ENCODE results near the gene EXD3. TPM values are rescaled to one million over a fixed set of nuclear protein-coding genes. Genes with fewer than 3 reads are reported as not detected.

The EXD3 gene
- polyA plus RNA-seq, 1 of the 3 experiments (the other 2 are of a cell fraction): 11.5 TPM

GRCh38 chr9:137390553-137391410 is 32.2 kb downstream of the EXD3 start:
- H3K9ac ChIP-seq: no peak overlapping the region
- WGBS (ENCODE audit: low lambda C conversion rate): 88% methylated on average over 24 of the region's 42 CpGs
- TF ChIP-seq REST (IDR thresholded peaks at IDR 0.05; ENCODE audit: low read depth, low read length) (no peak), MAX (IDR thresholded peaks at IDR 0.05; ENCODE audit: low read depth) (no peak), CHD2 (IDR thresholded peaks at IDR 0.05; ENCODE audit: low read length, partially characterized antibody) (no peak), IRF3 (IDR thresholded peaks at IDR 0.05; ENCODE audit: low read depth, low read length) (no peak), JUND (IDR thresholded peaks at IDR 0.05) (no peak), GATA2 (CRISPR knock-in tag; IDR thresholded peaks at IDR 0.05) (no peak), FOXJ3 (CRISPR knock-in tag; IDR thresholded peaks at IDR 0.05) (no peak), EP300 (IDR thresholded peaks at IDR 0.05; ENCODE audit: borderline replicate concordance in 1 of 2, low read depth in 1 of 2, low read length in 1 of 2) (no peak), SIN3A (IDR thresholded peaks at IDR 0.05; ENCODE audit: borderline replicate concordance, low read depth, low read length) (no peak), GABPA (IDR thresholded peaks at IDR 0.05; ENCODE audit: low read depth) (no peak), MXI1 (IDR thresholded peaks at IDR 0.05; ENCODE audit: low read depth, low read length) (no peak), NFIC (IDR thresholded peaks at IDR 0.05; ENCODE audit: borderline replicate concordance) (no peak), PBX3 (IDR thresholded peaks at IDR 0.05) (no peak), RAD21 (IDR thresholded peaks at IDR 0.05; ENCODE audit: low read length) (no peak), NRF1 (IDR thresholded peaks at IDR 0.05; ENCODE audit: low read depth, low read length) (no peak), TCF12 (IDR thresholded peaks at IDR 0.05) (no peak)
- TF ChIP-seq, protein P1, sequence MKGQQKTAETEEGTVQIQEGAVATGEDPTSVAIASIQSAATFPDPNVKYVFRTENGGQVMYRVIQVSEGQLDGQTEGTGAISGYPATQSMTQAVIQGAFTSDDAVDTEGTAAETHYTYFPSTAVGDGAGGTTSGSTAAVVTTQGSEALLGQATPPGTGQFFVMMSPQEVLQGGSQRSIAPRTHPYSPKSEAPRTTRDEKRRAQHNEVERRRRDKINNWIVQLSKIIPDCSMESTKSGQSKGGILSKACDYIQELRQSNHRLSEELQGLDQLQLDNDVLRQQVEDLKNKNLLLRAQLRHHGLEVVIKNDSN (IDR thresholded peaks at IDR 0.05; ENCODE audit: borderline replicate concordance, low read depth): no peak
- TF ChIP-seq, protein P2, sequence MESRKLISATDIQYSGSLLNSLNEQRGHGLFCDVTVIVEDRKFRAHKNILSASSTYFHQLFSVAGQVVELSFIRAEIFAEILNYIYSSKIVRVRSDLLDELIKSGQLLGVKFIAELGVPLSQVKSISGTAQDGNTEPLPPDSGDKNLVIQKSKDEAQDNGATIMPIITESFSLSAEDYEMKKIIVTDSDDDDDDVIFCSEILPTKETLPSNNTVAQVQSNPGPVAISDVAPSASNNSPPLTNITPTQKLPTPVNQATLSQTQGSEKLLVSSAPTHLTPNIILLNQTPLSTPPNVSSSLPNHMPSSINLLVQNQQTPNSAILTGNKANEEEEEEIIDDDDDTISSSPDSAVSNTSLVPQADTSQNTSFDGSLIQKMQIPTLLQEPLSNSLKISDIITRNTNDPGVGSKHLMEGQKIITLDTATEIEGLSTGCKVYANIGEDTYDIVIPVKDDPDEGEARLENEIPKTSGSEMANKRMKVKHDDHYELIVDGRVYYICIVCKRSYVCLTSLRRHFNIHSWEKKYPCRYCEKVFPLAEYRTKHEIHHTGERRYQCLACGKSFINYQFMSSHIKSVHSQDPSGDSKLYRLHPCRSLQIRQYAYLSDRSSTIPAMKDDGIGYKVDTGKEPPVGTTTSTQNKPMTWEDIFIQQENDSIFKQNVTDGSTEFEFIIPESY (IDR thresholded peaks at IDR 0.05; ENCODE audit: borderline replicate concordance, low read depth): no peak
- DNase-seq: no peak
- no peaks in the 10 kb centered on the region for H3K9me3 ChIP-seq
- CTCF ChIA-PET: no interaction called here
- H3K27me3 ChIP-seq (ENCODE audit: insufficient read depth): no peaks in the 10 kb centered on the region
- no peaks in the 10 kb centered on the region for H3K79me2 ChIP-seq (ENCODE audit: insufficient read depth)
- no peak overlapping the region for H2AFZ ChIP-seq (ENCODE audit: low read depth)
- no peaks in the 10 kb centered on the region for H3F3A ChIP-seq (replicated peaks; ENCODE audit: insufficient read depth)
- no peaks in the 10 kb centered on the region for H3K36me3 ChIP-seq (replicated peaks in 1 of 2; ENCODE audit: control insufficient read depth in 1 of 2, insufficient read depth in 2 of 2, low read length in 1 of 2)
- H4K20me1 ChIP-seq (ENCODE audit: insufficient read depth): no peaks in the 10 kb centered on the region
- H3K27ac ChIP-seq (ENCODE audit: low read depth in 2 of 2, low read length in 1 of 2): no peak overlapping the region
- H3K4me3 ChIP-seq (ENCODE audit: low read depth in 2 of 2, low read length in 1 of 2): no peak overlapping the region
- H3K9me2 ChIP-seq: no peaks in the 10 kb centered on the region
- POLR2A ChIA-PET: no interaction called here
- H3K4me1 ChIP-seq (ENCODE audit: control insufficient read depth in 1 of 2, insufficient read depth in 2 of 2, low read depth in 1 of 2, low read length in 1 of 2): no peaks in the 10 kb centered on the region; a peak in 1 of 4 replicates
- no peak overlapping the region for H3K4me2 ChIP-seq

Measured in SK-N-SH (cell line).